Endothelial cell of umbilical vein (primary cell): ENCODE results near the gene SPAG4. TPM values are rescaled to one million over a fixed set of nuclear protein-coding genes. Genes with fewer than 3 reads are reported as not detected.

Experiments used
- BruUV-seq: library from RNA; stranded (reverse); fragments of 400-500 nt; replicated peaks from 2 replicates; lab custom pipeline; 2021; lab: Mats Ljungman, UMichigan
- CTCF ChIA-PET: fragments of 300-600, 350-600 bp; sonication (Branson Sonifier 250); formaldehyde crosslinking; loops from one replicate; lab custom pipeline; 2021; ENCODE audit warnings: antibody characterized with exemption, inconsistent platforms; lab: Charles Lee
- POLR2A ChIA-PET: fragments of 300-600, 350-600 bp; sonication (Branson Sonifier 250); formaldehyde crosslinking; loops from one replicate; lab custom pipeline; 2021; ENCODE audit warnings: antibody characterized with exemption, inconsistent platforms; lab: Charles Lee
- DNase-seq: peaks from one replicate; pipeline ENCODE4 v3.0.0-alpha.2; 2011; ENCODE audit warnings: low read depth, low spot score
- FAIRE-seq: peaks from 2 replicates; lab custom pipeline; 2011; peaks lifted over from hg19 to GRCh38; lab: Jason Lieb, UNC
- H2AFZ ChIP-seq: 2 replicates; pipeline ENCODE4 v1.6.0; 2012; ENCODE audit warnings: low read depth, low read length, control low read depth, inconsistent platforms
- H3K27ac ChIP-seq: 2 replicates; pipeline ENCODE4 v1.5.1; 2011; ENCODE audit warnings: low read depth, mild to moderate bottlenecking, control low read depth, low read length, moderate library complexity; ENCODE audit not compliant: insufficient read depth
- H3K27me3 ChIP-seq, 2 experiments: 2 replicates each; pipeline versions ENCODE4 v1.6.0 to v1.6.1; 2011; ENCODE audit warnings: low read length in 2 of 2, mixed read lengths in 1 of 2; ENCODE audit not compliant: control insufficient read depth in 2 of 2, insufficient read depth in 2 of 2
- H3K36me3 ChIP-seq, 2 experiments: 2 replicates in 1 of 2; 3 replicates in 1 of 2; pipeline ENCODE4 v1.5.1; 2011; ENCODE audit warnings: low read length in 2 of 2, mild to moderate bottlenecking in 1 of 2, moderate library complexity in 1 of 2; ENCODE audit not compliant: control insufficient read depth in 2 of 2, insufficient read depth in 2 of 2; ENCODE audit errors: extremely low read depth in 1 of 2
- H3K4me1 ChIP-seq: 3 replicates; pipeline ENCODE4 v1.5.1; 2011; ENCODE audit warnings: mild to moderate bottlenecking, low read length; ENCODE audit not compliant: control insufficient read depth, insufficient read depth; ENCODE audit errors: extremely low read depth
- H3K4me2 ChIP-seq: 2 replicates; pipeline ENCODE4 v1.6.1; 2011; ENCODE audit warnings: low read length, control low read depth, mixed read lengths; ENCODE audit not compliant: insufficient read depth
- H3K4me3 ChIP-seq, 3 experiments: fragments of 200-600 bp in 1 of 3; sonication (generic), shearing (Covaris generic) in 1 of 3; replicated peaks in 1 of 3; 2 replicates each; pipeline ENCODE4 v1.5.1; 2011 to 2016; ENCODE audit warnings: control low read depth in 3 of 3, low read length in 3 of 3, mild to moderate bottlenecking in 2 of 3, inconsistent platforms in 1 of 3, low read depth in 1 of 3, moderate library complexity in 1 of 3; ENCODE audit not compliant: insufficient read depth in 1 of 3
- H3K79me2 ChIP-seq: 2 replicates; pipeline ENCODE4 v1.6.0; 2012; ENCODE audit warnings: low read length, inconsistent platforms; ENCODE audit not compliant: control insufficient read depth, insufficient read depth
- H3K9ac ChIP-seq: replicated peaks from 2 replicates; pipeline ENCODE3; 2011; ENCODE audit warnings: low read length, control low read depth; ENCODE audit not compliant: insufficient read depth; ENCODE audit errors: extremely low read depth
- H3K9me1 ChIP-seq: replicated peaks from 3 replicates; pipeline ENCODE4 v1.6.0; 2011; ENCODE audit warnings: mild to moderate bottlenecking, low read length; ENCODE audit not compliant: control insufficient read depth, insufficient read depth; ENCODE audit errors: extremely low read depth
- H3K9me3 ChIP-seq: replicated peaks from 2 replicates; pipeline ENCODE4 v1.5.1; 2012; ENCODE audit warnings: low read length, inconsistent platforms; ENCODE audit not compliant: control insufficient read depth, insufficient read depth
- H4K20me1 ChIP-seq: replicated peaks from 2 replicates; pipeline ENCODE3; 2011; ENCODE audit warnings: mild to moderate bottlenecking, low read length; ENCODE audit not compliant: control insufficient read depth, insufficient read depth; ENCODE audit errors: extremely low read depth
- CTCF ChIP-seq, 2 donors: IDR thresholded peaks; 1 replicate in 1 of 2; 2 replicates in 1 of 2; pipeline ENCODE4 v1.5.1; 2011; ENCODE audit warnings: low read length in 2 of 2, mild to moderate bottlenecking in 2 of 2, moderate library complexity in 2 of 2, control low read depth in 1 of 2, inconsistent platforms in 1 of 2, low read depth in 1 of 2; ENCODE audit not compliant: insufficient read depth in 1 of 2; ENCODE audit errors: extremely low read depth in 1 of 2
- EZH2 ChIP-seq: IDR thresholded peaks from 2 replicates; pipeline ENCODE4 v1.6.1; 2012; ENCODE audit warnings: borderline replicate concordance, low read depth, mild to moderate bottlenecking, moderate library complexity, low read length, inconsistent platforms; ENCODE audit not compliant: severe bottlenecking
- FOS ChIP-seq: IDR thresholded peaks from 2 replicates; pipeline ENCODE4 v1.6.1; 2011; ENCODE audit warnings: mild to moderate bottlenecking, low read length, moderate library complexity, borderline replicate concordance; ENCODE audit not compliant: insufficient read depth
- JUN ChIP-seq: IDR thresholded peaks from 2 replicates; pipeline ENCODE4 v1.6.1; 2011; ENCODE audit warnings: borderline replicate concordance, low read depth; ENCODE audit not compliant: insufficient read length, insufficient read depth
- MAX ChIP-seq: IDR thresholded peaks from 2 replicates; pipeline ENCODE4 v1.6.1; 2011; ENCODE audit not compliant: insufficient read depth, insufficient read length
- MYC ChIP-seq: IDR thresholded peaks from one replicate; pipeline ENCODE4 v1.6.1; 2011; ENCODE audit warnings: mild to moderate bottlenecking, low read depth, low read length
- POLR2A ChIP-seq: IDR thresholded peaks from 2 replicates; pipeline ENCODE4 v1.6.1; 2012; ENCODE audit warnings: low read depth, mild to moderate bottlenecking, control low read depth, low read length
- POLR2AphosphoS5 ChIP-seq: IDR thresholded peaks from 2 replicates; pipeline ENCODE4 v1.6.1; 2012; ENCODE audit warnings: low read depth, mild to moderate bottlenecking, control low read depth, low read length, moderate library complexity; ENCODE audit not compliant: insufficient read depth
- dilution Hi-C: fragments of 300-500 bp; cut with MboI; formaldehyde crosslinking; loops from one replicate; pipeline ENCODE4 v1.15.0; 2019; ENCODE audit warnings: low sequenced_read_pairs; ENCODE audit not compliant: extremely low pct_ligation_motif_present
- intact Hi-C: fragments of 100-400 bp; cut with micrococcal nuclease; formaldehyde crosslinking; loops from one replicate; pipeline ENCODE4 v1.10.0; 2022
- polyA plus RNA-seq, 4 experiments: library from polyadenylated mRNA; depleted of rRNA in 3 of 4; stranded (reverse) in 3 of 4; unstranded in 1 of 4; fragments of >200 nt; gene quantifications; 2 replicates each; pipeline versions ENCODE4 v1.2.1 to v1.2.3, GENCODE V29; 2011 to 2012; ENCODE audit warnings: missing spikeins in 1 of 4
- total RNA-seq: library from RNA; stranded (reverse); gene quantifications from 2 replicates; pipeline ENCODE4 v1.2.3, GENCODE V29; 2021

Gene SPAG4
- total and polyA plus RNA-seq, 2 donors (not counting 3 experiments of a cell fraction or from before 2014, with no cell fraction given) = 3.7 to 9.5 TPM

- Histone ChIP-seq H3K9ac (peak within 1 kb of the TSS; percentile 59), H3K4me3 (peak within 1 kb of the TSS; percentile 13 to 81 (median 78)), H3K9me3 (no peaks in the 10 kb centered on the region), H3K79me2 (peaks cover 49% of the 10 kb centered on the region), H3K27ac (peak within 1 kb of the TSS; percentile 33), H3K36me3 (peaks cover 0 to 4% of the 10 kb centered on the region in 2 experiments), H3K9me1 (no peaks in the 10 kb centered on the region), H3K27me3 (no peaks in the 10 kb centered on the region), H3K4me2 (peak within 1 kb of the TSS; percentile 77), H4K20me1 (peaks cover 11% of the 10 kb centered on the region), H3K4me1 (peaks cover 19% of the 10 kb centered on the region), H2AFZ (peak within 1 kb of the TSS; percentile 64)
- dilution Hi-C loops (no loop called here), intact Hi-C loops (loop anchor here (1.0 to 5.0 kb wide), 3 partner anchors 34 to 78 kb away; partner anchors contain the start of genes NFS1, RBM39 and ROMO1)
- peak; percentile 91 for FAIRE-seq
- no peak for TF ChIP-seq EZH2
- TF ChIP-seq MYC = no peak
- TF ChIP-seq POLR2A = peak; percentile 95
- TF ChIP-seq POLR2AphosphoS5 = peak; percentile 98
- TF ChIP-seq FOS = no peak
- TF ChIP-seq JUN = no peak
- TF ChIP-seq CTCF (IDR thresholded peaks at IDR 0.05; ENCODE audit: extremely low read depth in 1 of 2, insufficient read depth in 1 of 2, low read depth in 1 of 2, low read length in 2 of 2) = peak in 1 of 2 donors; percentile 6
- TF ChIP-seq MAX = no peak
- ChIA-PET CTCF (interaction anchor here (0.8 to 1.3 kb wide), 4 partner anchors 9 to 78 kb away, joined by 3 to 4 read pairs (median 3); partner anchors contain the start of genes RBM39 and SPAG4), POLR2A (no interaction called here)
- peak; percentile 94 for DNase-seq
- no TSS peak for BruUV-seq
These were observed 49.0 kb downstream of the SPAG4 start, which contains the start of the genes CPNE1 and RBM12 for GRCh38 chr20:35664466-35665206. Gene CPNE1, minus strand, starts transcription at chr20:35664900. Its CDS starts 31,977 bp downstream, at chr20:35632923. Gene RBM12, minus strand, starts transcription at chr20:35664900. Its CDS starts 9,578 bp downstream, at chr20:35655322.
